Skeletal muscle cell (primary cell): Measurements from ENCODE around the gene TBC1D4.
"Not testable (repeated sequence)": the region's sequence is repeated elsewhere in the genome, so short reads cannot be mapped to it uniquely, and the experiment has no call there.

ENCODE experiments used
- DNase-seq: peaks from one replicate; pipeline ENCODE4 v3.0.0-alpha.2; 2010; ENCODE audit warnings: low read depth
- H3K4me3 ChIP-seq: 2 replicates; pipeline ENCODE4 v1.5.1; 2011; ENCODE audit warnings: low read depth, mild to moderate bottlenecking, control low read depth, low read length, moderate library complexity

The TBC1D4 gene

DNA sequence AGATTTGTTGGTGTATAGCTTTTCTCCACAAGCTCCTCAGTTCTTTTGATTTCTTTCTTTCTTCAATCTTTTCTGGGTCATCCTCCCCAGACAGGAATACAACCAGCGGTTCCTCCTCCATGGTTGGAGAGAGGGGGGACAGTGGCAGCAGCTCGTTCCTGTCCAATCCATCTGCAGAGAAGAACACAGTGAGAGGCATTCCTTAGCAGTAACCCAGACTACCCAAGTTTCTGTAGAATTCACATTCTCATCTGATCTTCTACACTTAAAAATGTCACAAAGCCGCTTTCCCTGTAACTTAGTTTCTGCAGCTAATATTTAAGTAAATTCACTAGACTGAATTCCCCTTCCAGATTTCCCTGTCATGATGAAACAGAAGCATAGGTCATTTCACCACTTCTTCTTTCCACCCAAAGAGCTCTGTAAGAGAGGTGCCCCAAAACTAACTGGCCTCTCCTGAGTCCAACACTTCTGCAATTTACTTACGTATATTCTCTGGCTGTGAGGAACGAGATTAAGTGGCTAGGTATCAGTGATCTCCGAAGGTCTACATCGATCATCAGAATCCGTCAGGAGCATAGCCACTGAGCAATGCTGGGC is 171.9 kb downstream of the TBC1D4 start:
- DNase-seq: no peak
- no peak overlapping the region for H3K4me3 ChIP-seq

DNA sequence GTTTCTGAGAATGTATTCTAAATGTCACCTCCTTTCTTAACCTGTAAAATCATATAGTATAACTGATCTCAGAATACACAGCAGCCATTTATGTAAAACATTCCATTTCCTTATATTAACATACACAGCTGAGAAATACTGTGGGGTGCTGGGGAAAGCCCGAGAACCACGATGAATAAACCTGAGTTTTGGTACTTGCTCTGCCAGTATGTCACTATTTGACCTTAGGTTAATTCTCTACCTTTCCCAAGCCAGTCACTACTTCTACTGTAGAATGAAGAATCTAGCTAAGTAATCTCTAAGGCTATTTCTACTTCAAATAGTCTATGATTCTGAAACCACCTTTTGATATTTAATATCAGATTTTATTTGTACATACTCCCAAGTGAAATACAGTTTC is 173.7 kb downstream of the TBC1D4 start:
- no peak for DNase-seq
- no peak overlapping the region for H3K4me3 ChIP-seq

DNA sequence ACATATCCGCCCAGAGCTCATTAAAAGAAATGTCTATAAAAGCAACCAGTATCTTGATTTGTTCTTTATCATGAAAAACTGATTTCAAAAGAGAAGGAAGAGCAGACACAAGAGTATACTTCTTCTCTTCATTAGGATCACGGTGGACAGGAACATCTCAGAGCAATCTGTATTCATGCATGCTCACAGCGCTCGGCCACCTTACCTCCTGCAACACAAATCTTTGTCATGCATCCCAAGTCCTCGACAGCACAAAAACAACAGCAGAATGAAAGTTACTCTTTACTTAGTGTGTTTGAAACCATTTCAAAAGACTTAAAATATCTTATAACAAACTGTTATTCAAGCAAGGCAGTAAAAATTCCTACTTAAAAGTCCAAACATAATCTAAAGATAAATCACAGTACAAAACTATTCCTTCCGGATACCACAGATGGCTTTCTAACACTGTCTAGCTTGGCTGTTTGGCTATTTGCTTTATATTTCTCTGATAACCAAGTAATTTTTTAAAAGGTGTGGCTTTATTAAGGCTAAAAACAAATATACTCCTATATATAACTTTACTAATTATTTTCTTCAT is 174.5 kb downstream of the TBC1D4 start:
- no peak overlapping the region for H3K4me3 ChIP-seq
- no peak for DNase-seq

DNA sequence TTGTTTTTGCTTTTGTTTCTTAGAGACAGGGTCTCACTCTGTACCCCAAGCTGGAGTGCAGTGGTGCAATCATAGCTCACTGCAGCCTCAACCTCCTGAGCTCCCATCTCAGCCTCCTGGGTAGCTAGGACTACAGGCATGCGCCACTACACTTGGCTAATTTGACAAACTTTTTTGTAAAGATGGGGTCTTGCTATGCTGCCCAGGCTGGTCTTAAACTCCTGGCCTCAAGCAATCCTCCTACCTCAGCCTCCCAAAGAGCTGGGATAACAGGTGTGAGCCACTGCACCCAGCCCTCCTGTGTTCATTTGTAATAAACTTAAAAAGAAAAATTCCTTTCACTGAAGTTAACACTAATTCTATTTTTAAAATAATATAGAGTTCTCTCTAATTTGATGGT is 175.0 kb downstream of the TBC1D4 start:
- H3K4me3 ChIP-seq, DNase-seq: not testable (repeated sequence)

DNA sequence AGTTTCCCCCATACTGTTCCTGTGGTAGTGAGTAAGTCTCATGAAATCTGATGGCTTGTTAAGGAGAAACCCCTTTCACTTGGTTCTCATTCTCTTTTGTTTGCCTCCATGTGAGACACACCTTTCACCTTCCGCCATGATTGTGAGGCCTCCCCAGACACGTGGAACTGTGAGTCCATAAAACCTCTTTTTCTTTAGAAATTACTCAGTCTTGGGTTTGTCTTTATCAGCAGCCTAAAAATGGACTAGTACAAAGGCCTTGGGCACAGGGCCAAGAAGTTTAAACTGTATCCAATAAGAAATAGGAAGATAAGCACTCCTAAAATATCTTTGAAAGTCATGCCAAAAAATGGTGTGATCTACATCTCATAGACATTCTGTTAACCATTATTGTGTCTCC is 176.9 kb downstream of the TBC1D4 start:
- DNase-seq: no peak
- no peak overlapping the region for H3K4me3 ChIP-seq

DNA sequence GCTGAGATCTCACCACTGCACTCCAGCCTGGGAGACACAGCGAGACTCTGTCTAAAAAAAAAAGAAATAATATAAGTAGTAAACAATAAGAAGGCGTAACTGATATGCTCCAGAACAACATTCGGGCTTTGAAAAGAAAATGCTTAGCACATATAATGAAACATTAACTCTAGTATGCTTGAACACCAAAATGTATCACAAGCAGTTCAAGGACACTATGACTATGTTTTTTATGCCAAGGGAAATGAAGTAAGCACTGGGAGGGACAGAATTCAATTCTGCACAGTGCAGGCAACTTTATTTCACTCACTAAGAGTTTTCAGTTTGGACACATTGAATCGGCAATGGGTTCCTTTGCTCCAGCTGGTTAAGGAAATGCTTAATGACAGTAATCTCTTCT is 178.7 kb downstream of the TBC1D4 start:
- DNase-seq: no peak

DNA sequence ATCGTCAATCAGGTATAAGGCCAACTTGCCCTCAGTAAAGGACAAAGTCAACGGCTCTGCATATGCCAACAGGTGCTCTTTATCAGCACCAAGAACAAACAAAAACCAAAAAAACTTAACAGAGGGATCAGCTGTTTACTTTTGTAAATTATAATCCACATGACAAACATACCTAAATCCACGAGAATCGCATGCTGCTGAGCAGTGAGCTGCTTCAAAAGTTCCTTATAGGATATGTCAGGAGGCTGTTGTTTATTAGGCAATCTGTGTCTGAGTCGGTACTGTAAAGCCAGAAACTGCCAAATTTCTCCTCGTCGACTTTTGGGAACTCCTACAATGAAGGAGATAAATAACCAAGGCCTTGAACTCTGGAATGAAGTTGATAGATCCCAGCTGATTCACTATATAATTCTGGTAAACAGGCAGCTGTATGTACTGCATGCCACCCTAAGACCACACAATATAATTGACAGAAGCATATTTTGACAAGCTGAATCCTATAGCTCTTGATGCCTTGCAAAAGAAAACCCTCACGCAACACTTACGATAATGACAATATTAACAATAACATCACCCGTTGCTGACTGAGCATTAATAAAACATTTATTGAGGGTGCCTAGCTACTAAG is 179.8 kb downstream of the TBC1D4 start:
- no peak for DNase-seq
- H3K4me3 ChIP-seq: no peak overlapping the region

More for the DNA sequence above, 178.7 kb downstream of the TBC1D4 start:
- H3K4me3 ChIP-seq: no peak overlapping the region

DNA sequence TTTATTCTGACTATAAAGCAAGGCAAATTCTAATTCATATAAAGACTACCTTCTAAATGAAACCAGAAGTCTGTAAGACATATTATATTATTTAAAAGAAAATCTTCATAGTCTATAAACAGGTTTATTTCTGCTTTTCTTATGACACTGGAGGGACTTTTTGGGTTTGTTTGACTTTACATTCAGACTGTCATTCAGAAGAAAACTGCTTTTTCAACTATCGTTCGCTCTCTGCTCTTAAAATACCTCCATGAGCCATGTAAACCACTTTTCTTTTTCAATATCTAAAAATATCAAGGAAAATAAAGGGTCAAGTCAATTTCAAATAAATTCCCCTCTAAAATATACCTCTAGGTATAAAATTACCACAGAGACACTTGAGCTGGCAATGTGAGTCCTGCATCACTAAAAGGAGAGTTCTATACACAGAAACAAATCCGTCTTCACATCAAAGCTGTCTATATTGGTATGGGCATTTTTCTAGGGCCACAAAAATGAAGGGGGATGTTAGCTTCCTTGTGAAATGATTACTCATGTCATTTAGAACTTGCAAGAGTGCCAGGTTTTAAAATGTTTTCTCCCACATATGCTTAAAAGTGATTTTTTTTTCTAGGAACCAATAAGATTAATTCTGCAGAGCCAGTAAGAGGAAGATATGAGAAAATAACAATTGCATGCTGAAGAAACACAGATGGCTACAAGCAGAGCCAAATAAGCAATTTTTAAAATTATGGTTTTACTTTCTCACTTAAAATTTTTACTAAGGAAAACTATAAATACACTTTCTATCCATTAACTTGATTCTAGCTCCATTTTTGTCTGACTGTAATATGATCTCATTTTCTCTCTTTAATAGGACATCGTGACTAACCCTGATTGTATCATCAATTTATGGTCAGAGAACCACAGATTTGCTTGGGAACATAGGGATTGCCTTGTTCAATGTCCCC is 181.8 kb downstream of the TBC1D4 start:
- DNase-seq: peak; percentile 41
- no peak overlapping the region for H3K4me3 ChIP-seq

DNA sequence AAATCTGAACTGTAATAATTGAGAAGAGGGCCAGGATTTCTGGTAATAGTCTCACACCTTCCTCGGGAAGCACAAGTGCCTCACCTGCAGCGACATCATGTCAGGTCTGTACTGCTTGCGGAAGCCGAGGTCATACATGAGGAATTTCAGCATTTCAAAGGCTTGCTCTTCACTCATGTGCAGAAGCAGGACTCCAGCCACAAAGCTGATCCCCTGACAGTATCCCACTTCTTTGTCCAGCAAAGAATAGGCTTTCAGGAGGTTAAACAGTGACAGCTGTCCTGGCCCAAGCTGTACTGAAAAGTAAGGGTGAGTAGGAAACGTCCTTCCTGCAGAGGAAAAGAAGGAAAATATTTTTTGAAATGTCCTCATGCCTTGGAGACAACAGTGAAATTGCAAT is 182.7 kb downstream of the TBC1D4 start:
- H3K4me3 ChIP-seq: no peak overlapping the region
- DNase-seq: no peak

DNA sequence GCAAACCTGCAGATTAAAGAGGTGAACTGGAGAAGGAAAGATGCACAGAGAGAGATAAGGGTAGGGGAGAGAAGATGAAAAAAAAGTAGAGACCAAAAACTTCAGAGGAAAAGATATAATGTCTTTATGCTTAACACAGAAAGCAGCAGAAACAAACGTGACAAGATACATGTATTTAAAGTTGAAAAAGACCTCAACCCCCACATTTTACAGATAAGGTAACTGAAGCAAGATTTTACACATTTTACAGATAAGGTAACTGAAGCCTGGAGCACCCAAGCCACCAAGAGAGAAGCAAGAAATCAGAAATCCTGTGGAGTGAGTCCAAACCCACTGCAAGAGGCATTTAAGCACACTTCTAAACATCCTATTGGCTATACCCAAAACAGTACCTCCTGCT is 185.3 kb downstream of the TBC1D4 start:
- H3K4me3 ChIP-seq: no peak overlapping the region
- DNase-seq: no peak

DNA sequence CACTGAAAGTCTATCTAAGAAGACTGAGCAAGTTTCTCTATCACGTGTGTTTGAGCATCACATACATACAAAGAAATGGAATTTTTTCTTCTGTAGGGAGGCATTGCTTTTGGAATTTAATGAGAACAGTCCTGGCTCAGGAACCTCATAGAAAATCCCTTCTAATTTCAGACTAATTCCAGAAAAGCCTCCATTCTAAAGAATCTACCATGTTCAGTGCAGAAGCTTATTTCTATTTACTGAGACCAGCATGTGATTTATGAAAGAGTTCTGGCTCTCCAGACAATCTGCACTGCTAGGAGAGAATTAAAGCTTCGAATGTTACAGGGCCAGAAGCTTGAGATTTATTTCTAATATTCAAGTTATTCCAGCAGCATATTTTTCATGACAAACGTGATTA is 186.8 kb downstream of the TBC1D4 start:
- DNase-seq: no peak
- H3K4me3 ChIP-seq: no peak overlapping the region

DNA sequence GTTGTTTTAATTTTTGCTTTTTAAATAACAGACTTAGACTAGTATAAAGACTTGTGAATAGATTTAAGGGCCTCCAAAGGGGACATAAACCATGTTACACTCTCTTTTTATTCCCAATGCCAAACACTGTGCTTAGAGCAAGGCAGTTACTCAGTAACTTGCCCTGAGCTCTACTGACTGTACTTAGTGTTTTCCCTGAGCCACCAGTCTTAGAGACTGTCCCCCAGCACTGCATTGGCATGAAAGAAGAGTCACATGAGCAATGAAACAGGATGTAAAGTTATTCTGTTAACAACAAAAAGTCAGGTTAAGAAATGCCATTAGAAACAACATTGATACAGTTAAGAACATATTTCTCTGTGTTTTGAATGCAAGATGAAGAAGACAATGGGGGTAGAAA is 187.9 kb downstream of the TBC1D4 start:
- no peak for DNase-seq

DNA sequence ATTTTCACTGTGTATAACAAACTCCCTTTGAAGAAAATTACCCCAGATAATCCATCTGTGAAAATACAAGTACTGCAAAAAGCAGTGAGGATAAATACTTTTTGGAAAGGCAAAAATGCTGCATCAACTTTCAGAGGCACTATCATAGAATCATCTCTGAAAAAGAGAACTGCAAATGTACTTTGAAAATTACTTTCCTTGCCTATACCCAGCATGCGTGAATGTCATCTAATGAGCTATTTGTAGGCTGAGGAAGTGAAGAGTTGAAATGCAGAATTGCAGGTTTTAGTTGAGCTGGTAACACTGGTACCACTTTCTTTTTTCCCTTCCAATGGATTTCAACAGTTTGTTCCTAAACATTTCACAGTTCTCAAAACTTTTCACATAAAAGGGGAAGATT is 196.7 kb downstream of the TBC1D4 start:
- no peak overlapping the region for H3K4me3 ChIP-seq
- DNase-seq: no peak

More for the DNA sequence above, 187.9 kb downstream of the TBC1D4 start:
- no peak overlapping the region for H3K4me3 ChIP-seq

DNA sequence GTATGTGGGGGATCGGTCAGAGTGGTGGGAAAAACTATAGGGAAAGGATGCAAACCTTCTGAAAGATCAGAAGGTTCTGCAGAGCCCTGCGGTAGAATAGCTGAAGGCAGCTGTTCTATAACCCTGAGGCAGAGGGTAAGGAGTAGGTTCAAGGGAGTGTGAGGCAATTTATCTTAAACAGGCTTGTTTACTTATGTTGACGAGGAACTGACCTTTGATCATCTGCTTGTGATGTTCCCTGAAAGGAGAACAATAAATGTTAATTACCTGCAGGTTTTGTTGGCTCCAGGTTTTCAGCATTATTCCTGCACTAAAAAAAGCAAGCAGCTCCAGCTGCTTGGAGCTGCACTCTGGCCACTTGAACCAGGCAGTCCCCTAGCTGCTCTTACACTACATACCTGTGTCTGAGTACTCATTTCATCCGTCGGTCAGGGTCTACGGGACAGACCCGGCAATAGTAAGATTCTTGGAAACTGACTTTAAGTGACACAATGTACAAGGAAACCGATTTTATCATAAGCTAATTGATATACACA is 202.1 kb downstream of the TBC1D4 start:
- H3K4me3 ChIP-seq: no peak overlapping the region
- no peak for DNase-seq

DNA sequence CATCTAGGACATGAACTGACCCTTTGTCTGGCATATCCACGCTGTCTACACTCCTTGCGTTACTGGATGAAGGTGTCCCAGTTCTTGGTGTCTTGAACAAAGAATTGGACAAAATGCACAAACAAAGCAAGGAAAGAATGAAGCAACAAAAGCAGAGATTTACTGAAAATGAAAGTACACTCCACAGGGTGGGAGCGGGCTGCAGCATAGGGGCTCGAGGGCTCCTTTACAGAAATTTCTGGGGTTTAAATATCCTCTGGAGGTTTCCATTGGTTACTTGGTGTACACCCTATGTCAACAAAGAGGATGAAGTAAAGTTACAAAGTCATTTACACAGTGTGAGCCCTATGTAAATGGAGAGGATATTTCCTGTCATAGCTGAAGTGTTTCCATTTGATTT is 208.3 kb downstream of the TBC1D4 start:
- H3K4me3 ChIP-seq, DNase-seq: not testable (repeated sequence)

DNA sequence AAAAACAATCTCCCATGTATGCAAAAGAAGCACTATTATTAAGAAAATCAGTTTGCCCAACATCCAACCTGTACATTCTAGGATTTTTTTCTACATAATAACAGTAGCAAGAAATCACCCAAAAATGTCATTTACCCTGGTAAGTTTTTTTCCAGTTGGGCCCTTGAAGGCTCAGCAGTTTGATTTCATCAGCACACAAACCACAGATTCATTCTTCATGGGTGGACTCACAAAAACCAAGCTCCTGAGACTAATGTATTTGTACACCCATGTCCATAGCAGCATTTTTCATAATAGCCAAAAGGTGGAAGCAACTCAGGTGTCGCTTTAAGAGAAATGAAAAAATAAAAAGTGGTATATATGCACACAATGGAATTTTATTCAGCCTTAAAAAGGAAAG is 210.1 kb downstream of the TBC1D4 start:
- no peak overlapping the region for H3K4me3 ChIP-seq
- DNase-seq: no peak

DNA sequence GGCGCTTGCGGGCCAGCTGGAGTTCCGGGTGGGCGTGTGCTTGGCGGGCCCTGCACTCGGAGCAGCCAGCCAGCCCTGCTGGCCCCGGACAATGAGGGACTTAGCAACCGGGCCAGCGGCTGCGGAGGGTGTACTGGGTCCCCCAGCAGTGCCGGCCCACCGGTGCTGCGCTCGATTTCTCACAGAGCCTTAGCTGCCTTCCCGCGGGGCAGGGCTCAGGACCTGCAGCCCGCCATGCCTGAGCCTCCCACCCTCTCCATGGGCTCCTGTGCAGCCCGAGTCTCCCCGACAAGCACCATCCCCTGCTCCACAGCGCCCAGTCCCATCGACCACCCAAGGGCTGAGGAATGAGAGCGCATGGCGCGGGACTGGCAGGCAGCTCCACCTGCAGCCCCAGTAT is 213.5 kb downstream of the TBC1D4 start:
- not testable (repeated sequence) for DNase-seq, H3K4me3 ChIP-seq

DNA sequence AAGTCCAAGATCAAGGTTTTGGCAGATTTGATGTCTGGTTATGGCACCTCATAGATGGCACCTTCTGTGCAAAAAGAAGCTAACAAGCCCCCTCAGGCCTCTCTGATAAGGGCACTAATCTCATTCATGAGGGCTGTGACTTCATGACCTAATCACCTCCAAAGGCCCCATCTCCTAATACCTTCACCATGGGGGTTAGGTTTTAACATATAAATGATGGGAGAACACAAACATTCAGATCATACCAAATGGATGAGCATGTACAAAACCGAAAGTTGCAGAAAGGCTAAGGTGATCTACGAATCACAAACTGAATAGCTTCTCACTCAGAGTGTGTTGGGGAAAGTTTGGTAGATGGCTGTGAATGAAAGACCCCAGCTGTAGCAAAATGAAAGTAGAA is 217.4 kb downstream of the TBC1D4 start:
- no peak for DNase-seq
- no peak overlapping the region for H3K4me3 ChIP-seq

DNA sequence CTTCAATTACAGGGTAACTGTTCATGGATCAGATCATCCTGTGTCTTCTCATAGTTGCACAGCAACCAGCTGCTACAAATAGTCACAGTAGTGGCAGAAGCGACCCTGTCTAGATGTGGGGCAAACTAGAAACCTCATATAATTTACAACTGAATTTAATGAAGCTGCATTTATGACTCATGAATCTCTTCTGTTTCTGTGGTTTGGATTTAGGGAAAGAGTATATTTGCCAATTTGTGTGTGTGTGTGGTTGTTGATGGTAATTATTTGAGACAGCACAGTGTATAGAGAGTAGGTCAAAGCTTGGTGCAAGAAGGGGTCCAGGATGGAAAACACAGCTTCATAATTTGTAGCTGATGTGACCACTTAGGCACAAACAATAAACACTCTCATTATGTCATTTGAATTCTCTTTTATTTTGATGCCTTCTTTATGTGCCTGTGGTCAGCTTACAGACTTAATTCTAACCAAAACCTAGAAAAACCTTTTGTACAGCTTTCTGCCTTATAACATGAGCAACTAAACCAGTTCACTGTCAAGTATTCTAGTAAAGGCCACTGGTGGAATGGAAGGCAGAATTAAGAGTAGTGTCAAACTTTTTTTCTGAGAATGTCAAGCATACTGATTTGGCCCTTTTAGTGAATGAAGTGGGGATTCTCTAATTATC is 218.1 kb downstream of the TBC1D4 start:
- peak; percentile 35 for DNase-seq
- H3K4me3 ChIP-seq: no peak overlapping the region
